Stimulated activated CD8-positive, alpha-beta memory T cell treated with anti-CD3 and anti-CD28 coated beads, Interleukin-15, amount 100 ng/mL, for 48 hours (primary cell): ENCODE measurements around the gene PTPRD.

Experiments used
- DNase-seq, 2 donors: peaks; one replicate each; pipeline ENCODE4 v3.0.0-alpha.2; 2020; ENCODE audit warnings: low read depth in 2 of 2

The PTPRD gene

DNA sequence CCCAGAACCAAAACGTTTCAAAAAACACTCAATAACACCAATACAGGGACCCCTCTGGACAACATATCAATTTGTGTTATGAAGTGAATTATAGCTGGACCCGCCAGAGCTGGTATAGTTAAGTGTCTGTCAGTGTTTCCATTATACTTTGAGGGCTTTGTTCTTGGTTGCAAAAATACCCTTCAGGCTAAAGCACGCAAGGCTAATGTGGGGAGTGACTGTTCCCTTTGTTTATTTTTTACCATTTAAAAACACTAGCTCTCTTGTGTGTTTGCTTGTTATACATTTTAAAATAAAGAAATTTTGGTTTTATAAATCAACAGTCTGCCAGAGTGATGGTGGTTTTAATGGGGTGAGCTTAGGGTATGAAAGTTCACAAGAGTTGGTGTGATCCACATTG lies 859.5 kb downstream of the PTPRD start:
- no peak for DNase-seq

DNA sequence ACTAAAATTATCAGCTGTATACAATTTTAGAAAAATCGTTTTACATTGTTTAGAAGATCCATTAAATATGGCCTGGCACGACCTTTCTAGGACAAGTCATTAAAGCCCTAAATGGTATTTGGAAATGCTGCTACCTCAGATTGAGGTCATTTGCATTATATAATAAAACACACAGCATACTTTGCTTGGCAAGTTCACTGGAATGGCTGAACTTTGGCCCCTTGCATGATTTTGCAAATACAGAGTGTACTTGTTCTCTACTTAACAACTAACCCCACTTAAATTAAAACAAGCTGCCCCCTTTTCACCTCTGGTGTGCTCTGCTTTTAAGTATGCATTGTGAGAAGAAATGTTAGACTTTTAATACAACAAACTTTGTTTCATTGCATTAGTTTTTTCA lies 860.1 kb downstream of the PTPRD start:
- DNase-seq = no peak

DNA sequence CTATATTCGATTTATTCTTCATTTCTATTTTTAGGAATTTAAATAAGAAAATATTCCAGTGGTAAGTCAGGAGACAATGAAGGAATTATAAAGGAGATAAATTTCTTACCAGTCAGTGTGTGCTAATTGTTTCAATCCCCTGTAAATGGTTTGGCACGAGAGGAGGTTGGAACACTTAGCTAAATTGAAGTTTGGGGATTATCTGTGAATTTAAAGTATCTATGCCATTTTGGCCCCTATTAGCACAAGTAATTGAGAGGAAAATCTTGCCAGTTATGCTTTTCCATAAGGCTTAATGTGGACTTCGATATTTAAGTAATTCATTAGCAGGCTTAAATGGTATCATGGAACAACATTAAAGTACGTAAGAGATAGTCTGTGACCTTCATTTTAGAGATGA lies 860.8 kb downstream of the PTPRD start:
- DNase-seq = no peak

DNA sequence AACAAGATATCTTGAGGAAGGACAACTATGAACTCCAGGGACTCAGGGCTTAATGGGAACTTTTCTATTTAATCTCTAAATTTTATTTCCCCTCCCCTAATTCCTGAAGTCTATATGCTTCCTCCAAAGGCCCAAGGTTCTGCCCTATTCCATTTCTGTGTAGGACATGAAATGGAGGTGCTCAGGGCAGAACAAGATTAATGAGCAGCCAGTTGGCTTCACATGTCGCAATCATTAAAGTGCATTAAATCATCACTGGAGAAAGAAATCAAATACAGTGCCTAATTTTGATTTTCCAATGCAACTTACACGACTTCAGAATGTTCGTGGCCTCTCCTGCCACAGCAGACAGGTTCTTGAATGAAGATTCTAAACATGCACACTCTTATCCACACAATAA lies 862.1 kb downstream of the PTPRD start:
- no peak for DNase-seq

DNA sequence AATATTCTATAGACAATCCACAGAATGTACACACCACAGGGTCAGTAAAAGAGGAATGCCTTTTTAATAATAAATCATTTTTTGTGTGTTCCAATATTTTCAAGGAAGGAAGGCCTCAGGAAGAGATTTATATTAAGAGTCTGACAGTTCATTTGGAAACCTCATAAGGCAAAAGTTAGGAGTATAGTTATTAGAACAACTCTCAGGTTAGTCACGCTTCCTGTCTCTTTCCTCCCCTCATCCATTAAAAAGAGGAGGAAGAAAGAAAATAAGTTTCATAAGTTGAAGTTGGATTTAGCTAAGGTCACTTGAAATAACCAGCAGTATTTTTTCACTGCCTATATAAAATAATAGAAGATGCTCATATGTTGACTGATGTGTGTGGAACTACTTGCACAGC lies 863.2 kb downstream of the PTPRD start:
- DNase-seq = no peak

DNA sequence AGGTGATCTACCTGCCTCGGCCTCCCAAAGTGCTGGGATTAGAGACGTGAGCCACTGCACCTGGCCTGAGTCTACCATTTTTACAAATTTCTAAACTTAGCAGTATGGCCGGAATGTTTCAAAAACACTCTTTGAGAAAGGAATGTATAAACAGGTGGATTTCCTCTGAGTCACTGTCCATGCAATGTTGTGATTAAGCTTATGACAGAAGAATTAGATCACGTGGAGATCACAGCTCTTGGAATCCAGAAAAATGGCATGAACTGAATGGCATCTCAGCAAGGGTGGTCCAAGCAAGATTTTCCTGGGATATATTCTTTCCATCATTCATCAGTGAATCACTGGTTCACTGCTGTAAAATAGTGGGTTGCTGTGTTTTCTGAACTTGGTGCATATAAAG lies 865.0 kb downstream of the PTPRD start:
- DNase-seq = no peak

DNA sequence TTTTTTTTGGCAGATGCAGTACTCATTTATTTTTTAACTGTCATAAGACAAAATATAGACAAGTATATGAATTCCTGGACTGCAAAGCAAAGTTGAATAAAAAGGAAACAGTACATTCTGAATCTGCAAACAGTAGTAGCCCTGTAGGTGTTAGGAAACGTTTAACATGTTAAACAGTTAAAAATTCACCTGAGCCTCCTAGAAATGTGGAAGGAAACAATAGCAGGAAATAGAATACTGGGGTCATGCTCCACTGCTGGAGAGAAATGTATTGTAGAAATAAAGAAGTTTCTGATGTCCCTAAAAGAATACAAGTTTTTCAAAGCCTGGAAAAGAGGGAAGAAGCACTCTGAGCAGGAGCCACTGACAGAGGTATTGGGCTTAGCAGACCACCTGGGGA lies 866.0 kb downstream of the PTPRD start:
- no peak for DNase-seq

DNA sequence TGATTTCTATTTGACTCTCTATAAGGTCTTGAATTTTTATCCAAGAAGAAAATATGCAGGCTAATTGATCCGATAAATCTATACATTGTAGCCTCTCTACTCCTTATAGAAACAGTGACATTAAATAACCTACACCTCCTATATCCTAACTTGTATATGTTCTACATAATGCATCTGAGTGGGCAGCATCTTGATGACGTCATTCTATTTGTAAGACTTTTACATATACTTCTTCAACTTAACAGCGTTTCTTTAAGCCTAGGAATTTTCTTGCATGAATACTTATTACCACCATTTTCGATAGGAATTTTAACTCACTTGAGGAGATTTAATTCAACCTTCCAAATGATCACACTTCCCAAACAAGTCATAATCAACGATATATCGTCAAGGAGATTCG lies 869.0 kb downstream of the PTPRD start:
- no peak for DNase-seq

DNA sequence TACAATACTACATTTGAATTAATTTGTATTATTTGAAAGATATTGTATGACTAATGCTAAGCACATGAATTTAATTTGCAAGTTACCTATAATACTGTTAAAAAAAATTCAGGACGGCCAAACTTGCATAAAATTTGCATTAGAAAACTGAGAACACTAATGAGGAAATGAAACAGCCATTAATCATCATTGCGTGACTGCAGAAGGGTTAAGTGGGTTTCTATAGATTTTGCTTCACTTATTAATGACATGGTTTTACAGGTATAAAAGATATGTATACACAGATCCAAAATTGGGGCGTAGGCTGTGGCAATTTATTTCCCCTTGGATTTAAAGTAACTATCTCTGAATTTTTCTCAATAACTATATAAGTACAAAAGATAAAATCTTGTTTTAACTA lies 882.6 kb downstream of the PTPRD start:
- no peak for DNase-seq

DNA sequence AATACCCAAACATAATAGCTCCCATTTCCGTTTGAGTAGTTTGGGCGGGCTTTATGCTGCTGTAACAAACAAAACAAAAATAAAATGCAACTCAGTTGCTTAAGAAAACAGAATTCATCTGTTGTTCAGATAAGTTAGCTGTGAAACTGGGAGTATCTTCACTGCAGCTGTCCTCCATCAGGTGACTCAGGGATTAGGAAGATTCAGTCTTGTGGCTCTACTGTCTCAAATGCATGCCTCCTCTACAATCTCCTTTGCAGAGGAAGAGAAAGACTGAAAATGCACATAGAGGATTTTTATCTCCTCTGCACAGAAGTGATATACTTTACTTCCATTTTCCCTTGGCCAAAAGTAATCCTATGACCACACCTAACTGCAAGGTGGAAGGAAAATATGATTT lies 883.7 kb downstream of the PTPRD start:
- no peak for DNase-seq

DNA sequence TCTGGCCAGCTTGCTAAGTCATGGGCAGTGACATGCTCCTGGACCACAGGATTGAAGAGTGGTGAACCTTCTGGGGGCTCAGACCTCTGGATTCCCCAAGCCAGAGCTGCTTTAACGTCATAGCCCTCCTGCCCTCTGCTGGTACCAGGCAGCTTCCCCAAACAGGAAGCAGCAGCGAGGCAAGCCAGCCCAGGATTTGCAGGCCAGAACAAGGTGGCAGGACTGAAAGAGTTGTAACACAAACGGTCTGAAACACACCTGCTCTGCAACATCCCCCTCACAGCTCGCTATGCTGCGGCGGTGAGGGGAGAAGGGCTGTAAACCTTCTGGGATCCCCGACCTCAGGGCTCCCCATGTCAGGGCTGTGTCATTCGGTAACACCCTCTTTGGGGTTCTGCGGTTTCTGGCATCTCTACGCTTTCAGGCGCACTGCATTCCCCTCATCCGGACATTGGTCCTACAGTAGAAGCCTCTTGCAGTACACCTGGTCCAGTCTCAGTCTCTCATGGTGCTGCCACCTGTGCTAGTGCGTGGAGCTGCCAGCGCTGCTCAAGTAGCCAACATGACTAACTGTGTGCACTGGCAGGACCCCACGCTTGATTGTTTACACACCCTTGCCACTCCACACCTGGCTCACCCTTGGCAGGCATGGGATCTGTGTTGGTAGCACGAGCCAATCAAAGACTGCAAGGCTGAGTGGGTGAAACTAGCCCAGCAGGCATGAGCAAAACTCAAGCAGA lies 893.3 kb downstream of the PTPRD start:
- DNase-seq = no peak

DNA sequence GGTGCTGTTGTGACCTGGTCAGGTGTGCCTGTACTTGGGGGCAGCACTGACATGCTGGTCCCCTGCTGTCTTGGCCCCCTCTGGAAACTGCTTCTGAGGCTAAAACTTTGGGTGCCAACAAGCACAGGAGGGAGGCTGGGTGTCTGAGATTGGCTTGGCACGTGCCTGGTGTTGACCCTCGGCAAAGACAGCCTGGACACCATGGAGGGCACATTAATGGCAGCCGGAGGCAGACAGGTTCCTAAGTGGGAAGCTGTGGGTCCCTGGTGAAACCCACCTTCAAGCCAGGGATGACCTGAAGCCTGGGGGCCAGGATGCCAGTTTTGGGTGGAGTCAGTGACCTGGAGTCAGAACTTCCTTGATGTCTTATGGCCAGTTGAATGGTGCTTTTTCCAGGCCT lies 894.1 kb downstream of the PTPRD start:
- DNase-seq = no peak

DNA sequence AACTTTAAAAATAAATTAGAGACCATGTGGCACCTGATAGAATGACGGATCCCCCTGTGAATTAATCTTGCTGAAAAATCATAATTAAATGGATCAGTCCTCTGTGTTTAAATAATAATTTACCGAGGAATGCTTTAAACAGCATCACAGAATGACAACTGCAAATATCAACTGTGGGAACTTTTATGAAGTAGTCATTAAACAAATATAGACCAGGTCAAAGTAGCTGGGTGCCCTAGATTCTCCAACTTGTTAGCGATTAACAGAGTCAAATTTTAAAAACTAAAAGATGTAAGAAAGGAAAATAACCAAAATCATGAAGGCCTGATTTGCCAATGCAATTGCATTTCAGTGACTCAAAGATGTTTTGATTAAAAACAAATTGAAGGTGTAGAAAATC lies 933.4 kb downstream of the PTPRD start:
- DNase-seq = no peak

DNA sequence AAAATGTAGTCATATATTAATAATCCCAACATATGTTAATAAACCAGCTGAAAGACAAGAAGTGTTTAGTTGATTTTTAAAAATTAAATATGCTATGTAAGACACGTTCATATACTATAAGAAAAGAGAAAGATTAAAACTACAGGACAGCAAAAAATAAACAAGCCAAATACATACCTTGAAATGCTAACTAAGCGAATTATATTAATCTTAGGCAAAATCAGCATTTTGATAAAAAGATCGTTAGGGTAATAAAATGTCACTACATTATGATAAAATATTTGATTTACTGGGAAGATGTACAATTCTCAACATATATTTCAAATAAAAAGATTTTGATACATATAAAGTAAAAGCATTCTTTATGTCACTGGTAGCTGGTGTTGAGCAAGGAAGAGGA lies 938.3 kb downstream of the PTPRD start:
- no peak for DNase-seq

DNA sequence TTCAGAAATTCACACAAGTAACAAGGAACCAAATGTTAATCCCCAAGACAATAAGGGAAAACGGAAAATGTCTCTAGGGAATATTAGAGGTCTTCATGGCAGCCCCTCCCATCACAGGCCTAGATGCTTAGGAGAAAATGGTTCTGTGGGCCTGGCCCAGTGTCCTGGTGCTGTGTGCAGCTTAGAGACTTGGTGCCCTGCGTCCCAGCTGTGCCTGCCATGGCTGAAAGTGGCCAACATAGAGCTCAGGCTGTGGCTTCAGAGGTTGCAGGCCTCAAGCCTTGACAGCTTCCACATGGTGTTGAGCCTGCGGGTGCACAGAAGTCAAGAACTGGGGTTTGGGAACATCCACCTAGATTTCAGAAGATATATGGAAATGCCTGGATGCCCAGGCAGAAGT lies 942.3 kb downstream of the PTPRD start:
- DNase-seq = no peak

DNA sequence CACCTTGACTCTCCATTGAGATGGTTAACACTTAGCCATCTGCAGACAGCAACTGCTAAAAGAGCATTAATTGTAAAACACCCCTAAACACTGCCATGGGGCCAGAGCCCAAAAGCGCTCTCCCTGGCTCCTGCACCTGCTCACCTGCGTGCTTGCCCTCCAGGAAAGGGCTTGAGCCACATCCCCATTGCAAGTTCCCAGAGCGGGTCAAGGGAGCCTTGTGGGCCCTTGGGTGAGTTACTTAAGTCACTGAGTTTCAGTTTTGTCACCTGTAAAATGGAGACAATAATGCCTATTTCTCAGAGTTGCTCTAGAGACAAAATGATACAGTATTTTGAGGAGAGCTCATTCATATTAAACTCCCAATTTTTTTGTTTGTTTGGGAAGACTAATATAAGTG lies 967.8 kb downstream of the PTPRD start:
- DNase-seq = no peak

DNA sequence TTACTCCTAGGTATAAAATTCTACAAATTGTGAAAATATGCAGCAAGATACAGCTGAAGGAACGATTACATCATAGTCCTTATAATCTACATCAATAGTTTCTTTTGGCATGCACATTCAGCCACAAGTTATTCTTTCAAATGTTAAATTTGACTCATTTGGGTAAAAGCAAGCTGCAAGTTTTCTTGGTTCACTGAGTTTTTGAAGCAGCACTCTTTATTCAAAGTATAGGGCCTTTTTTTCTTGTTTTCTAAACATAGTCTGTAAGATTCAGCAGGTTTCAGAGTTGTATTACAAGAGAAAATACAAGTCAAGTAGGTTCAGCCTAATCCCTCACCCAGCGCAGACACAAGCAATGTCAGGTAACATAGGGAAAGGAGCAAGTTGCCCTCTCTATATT lies 981.5 kb downstream of the PTPRD start:
- DNase-seq = no peak

DNA sequence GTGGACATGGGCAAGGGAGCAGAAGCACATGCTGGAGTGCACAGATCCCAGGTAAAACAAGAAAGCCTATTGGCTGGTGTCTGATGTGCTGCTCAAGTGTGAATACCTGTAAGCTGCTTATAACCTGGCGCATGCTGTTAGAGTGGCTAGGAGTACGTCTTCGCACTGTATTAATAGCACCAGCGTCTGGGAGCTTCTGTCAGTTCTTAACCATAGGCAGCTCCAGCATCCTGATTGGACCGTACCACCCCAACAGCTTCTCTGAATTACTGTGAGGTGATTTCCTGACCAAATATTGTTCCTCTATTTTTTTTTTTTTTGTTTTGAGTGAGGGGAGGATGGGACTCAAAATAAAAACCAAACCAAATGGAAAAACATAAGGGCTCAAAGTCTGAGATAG lies 987.6 kb downstream of the PTPRD start:
- DNase-seq = no peak

DNA sequence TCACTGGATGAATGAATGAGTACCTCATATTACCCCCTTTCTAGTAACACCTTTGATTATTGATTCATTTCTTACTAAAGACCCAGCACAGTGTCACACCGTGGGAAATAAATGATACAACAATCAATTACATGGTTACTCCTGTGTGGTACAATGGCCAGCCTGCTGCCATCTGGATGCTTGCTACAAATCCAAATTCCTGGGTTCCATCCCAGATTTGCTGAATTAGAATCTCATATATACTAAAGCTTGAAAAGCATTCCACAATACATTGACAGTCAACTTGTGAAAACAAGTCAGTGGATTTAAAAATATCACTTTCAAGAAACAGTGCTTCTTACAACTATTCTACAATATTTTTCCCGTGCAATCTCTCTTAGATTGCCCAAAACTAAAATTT lies 989.3 kb downstream of the PTPRD start:
- DNase-seq = no peak

DNA sequence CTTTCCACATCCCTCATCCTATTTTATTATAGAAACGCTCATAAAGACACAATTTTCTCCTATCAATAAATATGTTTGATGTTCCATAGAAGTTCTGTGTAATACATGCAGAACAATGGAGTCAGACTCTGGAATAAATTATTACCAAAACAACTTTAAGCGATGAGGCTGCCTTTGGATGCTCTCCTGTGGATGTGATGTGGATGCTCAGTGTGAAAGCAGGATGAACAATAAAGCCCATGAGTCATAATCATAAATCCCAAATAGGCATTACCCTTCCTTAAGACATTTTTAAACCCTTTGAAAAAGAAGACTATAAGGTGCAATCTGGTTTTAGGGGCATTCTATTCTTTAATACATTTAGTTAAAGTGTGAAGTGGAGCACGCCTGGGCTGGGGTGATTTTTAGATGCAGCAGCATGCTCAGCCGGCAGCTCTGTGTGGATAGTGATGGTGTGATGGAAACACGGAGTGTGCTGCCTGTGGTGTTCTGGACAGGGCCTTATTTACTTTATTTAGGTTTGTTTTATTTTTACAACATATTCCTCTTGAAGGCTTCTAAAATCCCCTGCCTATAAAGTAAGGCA lies 991.4 kb downstream of the PTPRD start:
- no peak for DNase-seq

DNA sequence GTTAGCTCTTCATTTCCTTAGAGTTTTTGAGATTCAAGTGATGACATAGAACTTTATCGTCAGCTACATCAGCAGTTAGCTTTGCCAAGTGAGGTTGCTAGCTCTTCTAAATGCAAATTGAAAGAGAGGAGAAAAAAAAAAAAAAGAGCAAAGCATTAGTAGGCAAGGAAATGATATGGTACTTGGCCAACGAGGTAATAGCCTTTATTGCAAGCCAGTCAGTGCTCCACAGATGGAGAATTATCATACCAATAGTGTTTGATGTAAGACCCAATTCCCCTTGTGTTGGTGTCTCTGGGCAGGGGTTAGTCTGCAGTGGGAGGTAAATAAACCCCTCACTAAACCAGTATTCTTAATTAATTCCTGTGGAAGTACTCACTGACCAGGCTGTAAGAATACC lies 992.1 kb downstream of the PTPRD start:
- DNase-seq = no peak

DNA sequence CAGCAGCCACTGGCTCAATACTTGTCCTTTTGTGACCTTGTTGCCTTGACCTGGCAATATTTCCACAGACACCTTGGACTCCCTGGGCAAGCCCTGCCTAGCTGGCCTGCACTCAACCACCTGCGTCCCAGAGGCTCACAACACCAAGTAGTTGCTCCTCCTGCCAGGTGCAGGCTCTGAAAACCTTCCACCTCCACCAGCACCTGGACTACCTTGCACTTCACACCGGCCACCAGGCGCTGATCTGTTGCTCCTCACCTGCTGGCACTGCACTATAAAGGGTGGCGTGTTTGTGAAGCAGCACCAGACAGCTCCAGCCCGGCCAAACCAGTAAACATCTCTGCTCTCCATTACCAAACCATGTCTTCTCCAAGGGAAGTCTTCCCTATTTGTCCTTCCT lies 997.7 kb downstream of the PTPRD start:
- DNase-seq = no peak

DNA sequence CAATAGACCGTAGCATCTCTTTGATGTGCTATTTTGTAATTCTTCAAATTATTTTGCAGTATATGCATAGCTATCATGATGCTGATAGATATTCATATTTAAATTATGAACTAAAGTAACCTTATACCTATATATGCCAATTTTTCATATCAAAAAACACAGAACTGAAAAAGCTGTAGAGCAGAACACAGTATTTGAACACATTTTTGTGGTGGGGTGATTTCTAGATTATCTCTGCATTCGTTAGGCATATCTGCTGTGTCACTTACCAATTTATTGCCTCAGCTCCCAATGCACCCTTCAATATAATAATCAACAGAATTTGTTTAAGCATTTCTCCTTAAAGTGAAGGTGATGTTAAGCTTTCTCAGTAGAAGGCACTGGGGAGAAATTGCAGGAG lies 998.2 kb downstream of the PTPRD start:
- DNase-seq = no peak

DNA sequence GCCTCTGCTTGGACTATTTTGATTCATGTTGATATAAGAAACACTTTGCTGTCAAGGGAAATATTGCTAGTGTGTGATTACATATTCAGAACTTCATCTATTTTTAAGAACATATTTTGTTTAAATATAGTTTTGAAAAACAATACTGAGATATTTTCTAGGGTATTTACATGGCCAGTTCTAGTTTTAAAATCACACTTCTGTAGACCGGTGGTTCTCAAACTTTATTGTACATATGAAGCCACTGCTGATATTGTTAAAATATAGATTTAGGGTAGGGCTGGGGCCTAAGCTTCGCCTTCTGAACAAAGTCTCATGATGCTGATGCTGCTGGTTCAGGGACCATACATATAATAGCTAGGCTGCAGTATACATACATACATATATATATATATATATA lies 1000.0 kb downstream of the PTPRD start:
- DNase-seq = no peak
